HG03457 (cell line): ENCODE results near the gene KRT33B.
"Not testable (repeated sequence)": the region's sequence is repeated elsewhere in the genome, so short reads cannot be mapped to it uniquely, and the experiment has no call there.

ENCODE experiments used
- ATAC-seq: cut with Tn5 transposase; IDR thresholded peaks from one replicate; pipeline ENCODE4 v1.9.1; 2021; ENCODE audit warnings: moderate number of reproducible peaks; ENCODE audit not compliant: unreplicated experiment

The KRT33B gene

GRCh38 chr17:41350381-41350878, 19.2 kb downstream of the KRT33B start, which contains the start of gene KRT33A:
TSS of gene KRT33A (minus strand) at chr17:41350828. CDS start at chr17:41350767, 61 bp downstream.
- ATAC-seq, result not testable (repeated sequence)

- no peak for ATAC-seq
Measured at GRCh38 chr17:41347869-41348760, 21.5 kb downstream of the KRT33B start.

- ATAC-seq, result not testable (repeated sequence)
Measured at GRCh38 chr17:41346421-41346820, 23.2 kb downstream of the KRT33B start.

GRCh38 chr17:41345992-41346391, 23.6 kb downstream of the KRT33B start:
- no peak for ATAC-seq

- ATAC-seq, result no peak
Measured at GRCh38 chr17:41343029-41343428, 26.6 kb downstream of the KRT33B start.

- no peak for ATAC-seq
Measured at GRCh38 chr17:41340934-41341861, 28.4 kb downstream of the KRT33B start.

GRCh38 chr17:41340494-41340893, 29.1 kb downstream of the KRT33B start:
- no peak for ATAC-seq

- no peak for ATAC-seq
Measured at GRCh38 chr17:41339571-41340172, 29.9 kb downstream of the KRT33B start.

- no peak for ATAC-seq
Measured at GRCh38 chr17:41338961-41339485, 30.6 kb downstream of the KRT33B start.

- ATAC-seq, result no peak
Measured at GRCh38 chr17:41335747-41336146, 33.9 kb downstream of the KRT33B start.

- ATAC-seq, result no peak
Measured at GRCh38 chr17:41334385-41335305, 35.0 kb downstream of the KRT33B start.

GRCh38 chr17:41333836-41334235, 35.8 kb downstream of the KRT33B start:
- ATAC-seq, result no peak

- no peak for ATAC-seq
Measured at GRCh38 chr17:41333098-41333497, 36.5 kb downstream of the KRT33B start.

- ATAC-seq, result no peak
Measured at GRCh38 chr17:41332239-41332638, 37.4 kb downstream of the KRT33B start.

GRCh38 chr17:41331606-41332005, 38.0 kb downstream of the KRT33B start:
- ATAC-seq, result no peak

- no peak for ATAC-seq
Measured at GRCh38 chr17:41329279-41329948, 40.2 kb downstream of the KRT33B start.

GRCh38 chr17:41328207-41328606, 41.4 kb downstream of the KRT33B start:
- no peak for ATAC-seq

GRCh38 chr17:41327411-41328120, 42.0 kb downstream of the KRT33B start:
- no peak for ATAC-seq
